SU-DHL-6 (cell line): ENCODE data around the gene MYO1D.

ENCODE experiments used
- CTCF ChIP-seq: fragments of 200-600 bp; sonication (generic); IDR thresholded peaks from one replicate; pipeline ENCODE4 v1.5.1; 2017; ENCODE audit warnings: antibody characterized with exemption, mild to moderate bottlenecking, low read length, moderate library complexity; ENCODE audit not compliant: insufficient read depth, poor library complexity, severe bottlenecking
- EZH2phosphoT487 ChIP-seq: fragments of 200-600 bp; sonication (generic), shearing (Covaris generic); conservative IDR thresholded peaks from 2 replicates; pipeline ENCODE4 v1.6.1; 2018; ENCODE audit warnings: mild to moderate bottlenecking, antibody characterized with exemption, low read length, moderate library complexity, mixed read lengths

- no peak for TF ChIP-seq CTCF
- no peak for TF ChIP-seq EZH2phosphoT487
Observed at GRCh38 chr17:32720671-32721070, 156.3 kb downstream of the MYO1D start.
